ENCODE measurements around the gene MTOR. TPM values are rescaled to one million over a fixed set of nuclear protein-coding genes. Genes with fewer than 3 reads are reported as not detected.
"Not testable (repeated sequence)": the region's sequence is repeated elsewhere in the genome, so short reads cannot be mapped to it uniquely, and the experiment has no call there.

MTOR gene
- total RNA-seq, 1 donor from 2014 or later = 26.9 TPM

GRCh38 chr1:11283151-11283550, 20.8 kb upstream of the MTOR start:
- intact Hi-C loops (cut with DNase I) = no loop called here
- no peak for DNase-seq

GRCh38 chr1:11281518-11282331, 19.4 kb upstream of the MTOR start:
- DNase-seq (peak; percentile 44), ATAC-seq (ENCODE audit: poor library complexity) (peak; percentile 43)
- intact Hi-C loops (cut with DNase I) = no loop called here

More at GRCh38 chr1:11283151-11283550, 20.8 kb upstream of the MTOR start:
- ATAC-seq (ENCODE audit: poor library complexity) = no peak

- ATAC-seq (ENCODE audit: poor library complexity) (no peak), DNase-seq (no peak)
- intact Hi-C loops (cut with DNase I) = no loop called here
Observed at GRCh38 chr1:11280719-11281376, 18.5 kb upstream of the MTOR start.

GRCh38 chr1:11279630-11280029, 17.3 kb upstream of the MTOR start:
- DNase-seq (no peak), ATAC-seq (ENCODE audit: poor library complexity) (no peak)
- intact Hi-C loops (cut with DNase I) = no loop called here

GRCh38 chr1:11279152-11279551, 16.8 kb upstream of the MTOR start:
- DNase-seq (no peak), ATAC-seq (ENCODE audit: poor library complexity) (no peak)
- intact Hi-C loops (cut with DNase I) = no loop called here

- intact Hi-C loops (cut with DNase I) = no loop called here
- no peak for DNase-seq
- no peak for ATAC-seq (ENCODE audit: poor library complexity)
Observed at GRCh38 chr1:11273595-11274234, 11.4 kb upstream of the MTOR start.

GRCh38 chr1:11272832-11273594, 10.7 kb upstream of the MTOR start, which contains the start of gene UBIAD1:
Gene UBIAD1, plus strand, starts transcription at chr1:11273198. Its CDS starts 334 bp downstream, at chr1:11273532.
- DNase-seq = peak; percentile 87
- peak; percentile 96 for ATAC-seq (ENCODE audit: poor library complexity)
- intact Hi-C loops (cut with DNase I) = no loop called here

- DNase-seq (no peak), ATAC-seq (ENCODE audit: poor library complexity) (no peak)
- intact Hi-C loops (cut with DNase I) = no loop called here
Observed at GRCh38 chr1:11272544-11272831, 10.1 kb upstream of the MTOR start.

GRCh38 chr1:11267350-11268337, 5.3 kb upstream of the MTOR start:
- intact Hi-C loops (cut with DNase I); DNase-seq; ATAC-seq (ENCODE audit: poor library complexity): not testable (repeated sequence)

- ATAC-seq (ENCODE audit: poor library complexity) (no peak), DNase-seq (no peak)
- intact Hi-C loops (cut with DNase I) = no loop called here
Observed at GRCh38 chr1:11266268-11267074, 4.1 kb upstream of the MTOR start.

GRCh38 chr1:11256299-11256698, 6.1 kb downstream of the MTOR start:
- DNase-seq (no peak), ATAC-seq (ENCODE audit: poor library complexity) (no peak)
- intact Hi-C loops (cut with DNase I) = no loop called here

- DNase-seq = no peak
- no peak for ATAC-seq (ENCODE audit: poor library complexity)
- intact Hi-C loops (cut with DNase I) = no loop called here
Observed at GRCh38 chr1:11253226-11253625, 9.1 kb downstream of the MTOR start.

GRCh38 chr1:11252538-11252937, 9.8 kb downstream of the MTOR start:
- ATAC-seq (ENCODE audit: poor library complexity) = no peak
- DNase-seq = no peak
- intact Hi-C loops (cut with DNase I) = no loop called here

- intact Hi-C loops (cut with DNase I) = no loop called here
- ATAC-seq (ENCODE audit: poor library complexity) = no peak
- no peak for DNase-seq
Observed at GRCh38 chr1:11248169-11248568, 14.2 kb downstream of the MTOR start.

GRCh38 chr1:11245904-11246719, 16.2 kb downstream of the MTOR start:
- DNase-seq (no peak), ATAC-seq (ENCODE audit: poor library complexity) (no peak)
- intact Hi-C loops (cut with DNase I) = no loop called here

GRCh38 chr1:11245248-11245647, 17.1 kb downstream of the MTOR start:
- ATAC-seq (ENCODE audit: poor library complexity) (no peak), DNase-seq (no peak)
- intact Hi-C loops (cut with DNase I) = no loop called here

All from Right ventricle myocardium superior (tissue), 1 donor.